22Rv1 (cell line): Measurements from ENCODE around the gene NPTXR.

Experiments
- CTCF ChIP-seq: fragments of 450-650 bp; IDR thresholded peaks from 2 replicates; pipeline ENCODE4 v1.5.1; 2017; ENCODE audit warnings: mild to moderate bottlenecking
- ZFX ChIP-seq: fragments of 450-650 bp; IDR thresholded peaks from 2 replicates; pipeline ENCODE4 v1.6.1; 2017; ENCODE audit warnings: antibody characterized with exemption, borderline replicate concordance

GRCh38 chr22:38841211-38841610, 2.6 kb downstream of the NPTXR start:
- TF ChIP-seq CTCF (no peak), ZFX (no peak)
